Psoas muscle (tissue), 8 donors: Measurements from ENCODE around the gene KANK4. TPM values are rescaled to one million over a fixed set of nuclear protein-coding genes. Genes with fewer than 3 reads are reported as not detected.
"Not testable (repeated sequence)": the region's sequence is repeated elsewhere in the genome, so short reads cannot be mapped to it uniquely, and the experiment has no call there.

Experiments used
- ATAC-seq, 4 donors: fragments of 200-7000 bp; cut with Tn5 transposase; one replicate each; pipeline ENCODE4 v1.9.1; 2020; ENCODE audit warnings: moderate library complexity in 3 of 4, mild to moderate bottlenecking in 2 of 4
- DNase-seq, 2 donors: peaks; one replicate each; pipeline ENCODE4 v3.0.0-alpha.2; 2020
- H3K27ac ChIP-seq: fragments of 200-600 bp; one replicate; pipeline ENCODE4 v1.8.0; 2022
- H3K27me3 ChIP-seq, 3 donors: fragments of 200-600 bp in 1 of 3; one replicate each; pipeline versions ENCODE4 v1.6.1 to v1.8.0; 2013 to 2022; ENCODE audit warnings: low read length in 2 of 3, mild to moderate bottlenecking in 2 of 3, moderate library complexity in 1 of 3; ENCODE audit not compliant: insufficient read depth in 3 of 3
- H3K36me3 ChIP-seq, 2 donors: fragments of 200-600 bp in 1 of 2; one replicate each; pipeline versions ENCODE4 v1.6.1 to v1.8.0; 2013 to 2022; ENCODE audit warnings: low read depth in 1 of 2, mild to moderate bottlenecking in 1 of 2, moderate library complexity in 1 of 2; ENCODE audit not compliant: insufficient read depth in 1 of 2
- H3K4me1 ChIP-seq: fragments of 200-600 bp; one replicate; pipeline ENCODE4 v1.8.0; 2022
- H3K4me3 ChIP-seq: fragments of 200-600 bp; one replicate; pipeline ENCODE4 v1.8.0; 2022; ENCODE audit warnings: mild to moderate bottlenecking
- H3K9me3 ChIP-seq: fragments of 200-600 bp; one replicate; pipeline ENCODE4 v1.8.0; 2022
- WGBS, 3 donors: extraction: QIAGEN DNeasy Blood & Tissue Kit; methylation state at CpG; one replicate each; pipeline versions ENCODE4 v1.1.6 to v1.1.7; 2013; 5-methylcytosine and 5-hydroxymethylcytosine counted together
- intact Hi-C, 2 donors: fragments of 100-400 bp; cut with DNase I; formaldehyde crosslinking; loops; one replicate each; pipeline versions ENCODE4 v1.11.0 to v1.14.2; 2022
- polyA plus RNA-seq, 3 donors: library from polyadenylated mRNA; stranded (reverse); fragments of 200-250 nt; gene quantifications; one replicate each; pipeline ENCODE4 v1.2.3, GENCODE V29; 2013
- total RNA-seq, 4 donors: library from RNA; stranded (reverse); fragmentation: NEBNext Ultra II Directional in 2 of 4; extraction: Animal tissue kit (Norgen Biotek cat#: 25700) in 2 of 4; gene quantifications; one replicate each; pipeline versions ENCODE4 v1.2.1 to v1.2.4, GENCODE V29; 2021 to 2023
- TF ChIP-seq, protein P1 (sequence below): fragments of 200-600 bp; IDR thresholded peaks from one replicate; pipeline ENCODE4 v1.8.0; 2022; ENCODE audit warnings: antibody characterized with exemption
- donor health status: healthy with polysubstance abuse.
- donor health status: DM: no; HTN: no; CAD: no; lungs with moderate emphysema.
- donor health status: Bipolar disorder and iron deficiency.
- donor health status: healthy.
- donor health status: DM: yes; HTN: yes; CAD: no.
- donor health status: DM: no; HTN: no; CAD: no.
- donor health status: DM: no; HTN: no; CAD: no.
- donor health status: DM: yes; HTN: yes; CAD: no.

Gene KANK4
- total and polyA plus RNA-seq, 7 donors = 0.09 to 1.1 (median 0.17) TPM; not detected in 3

GRCh38 chr1:62241371-62242131 is 77.7 kb downstream of the KANK4 start:
- Histone ChIP-seq H3K4me3 (no peak overlapping the region), H3K4me1 (no peaks in the 10 kb centered on the region), H3K27me3 (no peaks in the 10 kb centered on the region), H3K36me3 (no peaks in the 10 kb centered on the region), H3K27ac (no peak overlapping the region), H3K9me3 (no peaks in the 10 kb centered on the region)
- DNase-seq (no peak), ATAC-seq (no peak)
- intact Hi-C loops = no loop called here
- TF ChIP-seq, protein P1, sequence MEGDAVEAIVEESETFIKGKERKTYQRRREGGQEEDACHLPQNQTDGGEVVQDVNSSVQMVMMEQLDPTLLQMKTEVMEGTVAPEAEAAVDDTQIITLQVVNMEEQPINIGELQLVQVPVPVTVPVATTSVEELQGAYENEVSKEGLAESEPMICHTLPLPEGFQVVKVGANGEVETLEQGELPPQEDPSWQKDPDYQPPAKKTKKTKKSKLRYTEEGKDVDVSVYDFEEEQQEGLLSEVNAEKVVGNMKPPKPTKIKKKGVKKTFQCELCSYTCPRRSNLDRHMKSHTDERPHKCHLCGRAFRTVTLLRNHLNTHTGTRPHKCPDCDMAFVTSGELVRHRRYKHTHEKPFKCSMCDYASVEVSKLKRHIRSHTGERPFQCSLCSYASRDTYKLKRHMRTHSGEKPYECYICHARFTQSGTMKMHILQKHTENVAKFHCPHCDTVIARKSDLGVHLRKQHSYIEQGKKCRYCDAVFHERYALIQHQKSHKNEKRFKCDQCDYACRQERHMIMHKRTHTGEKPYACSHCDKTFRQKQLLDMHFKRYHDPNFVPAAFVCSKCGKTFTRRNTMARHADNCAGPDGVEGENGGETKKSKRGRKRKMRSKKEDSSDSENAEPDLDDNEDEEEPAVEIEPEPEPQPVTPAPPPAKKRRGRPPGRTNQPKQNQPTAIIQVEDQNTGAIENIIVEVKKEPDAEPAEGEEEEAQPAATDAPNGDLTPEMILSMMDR = no peak
- 50 to 52% (median 50%) methylated on average over 12 of the region's 12 CpGs for WGBS, 3 donors

DNA sequence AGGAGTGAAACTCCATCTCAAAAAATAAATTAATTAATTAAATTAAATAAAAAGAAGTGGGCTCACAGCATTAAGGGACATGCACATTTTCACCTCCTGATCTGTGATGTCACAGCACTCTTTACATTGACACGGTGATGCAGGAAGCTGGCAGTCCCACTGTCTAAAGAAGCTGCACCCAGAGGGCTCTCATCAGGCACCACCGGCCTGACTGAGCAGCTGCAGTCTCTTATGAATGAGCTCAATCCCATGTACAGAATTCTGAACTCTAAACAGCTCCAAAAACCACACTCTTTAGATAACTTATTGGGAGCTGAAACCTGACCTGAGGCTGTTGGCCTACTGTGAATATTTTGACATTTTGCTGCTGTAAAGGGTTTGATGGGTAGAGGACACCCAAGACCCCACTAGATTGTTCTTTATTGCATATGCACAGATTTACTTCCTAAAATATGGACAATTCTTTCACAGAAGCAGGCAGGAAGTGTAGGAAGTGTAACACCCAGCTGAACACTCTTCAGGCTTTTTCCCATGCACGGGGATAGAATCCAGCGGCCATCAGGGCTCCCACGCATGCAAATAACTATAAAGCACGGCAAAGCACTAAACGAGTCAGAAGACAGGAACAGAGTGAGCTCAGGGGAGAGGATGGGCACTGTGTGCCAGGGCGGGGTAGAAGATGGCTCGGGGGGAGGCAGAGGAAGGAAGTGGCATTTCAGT is 78.4 kb downstream of the KANK4 start:
- H3K27me3 ChIP-seq = no peaks in the 10 kb centered on the region
- WGBS, 3 donors = 64 to 74% (median 67%) methylated on average over 9 of the region's 9 CpGs
- no peak overlapping the region for H3K27ac ChIP-seq
- H3K36me3 ChIP-seq = no peaks in the 10 kb centered on the region
- H3K9me3 ChIP-seq = no peaks in the 10 kb centered on the region
- H3K4me3 ChIP-seq = no peak overlapping the region
- TF ChIP-seq, protein P1 = no peak
- H3K4me1 ChIP-seq = no peaks in the 10 kb centered on the region
- intact Hi-C loops = no loop called here
- DNase-seq = no peak
- ATAC-seq = no peak

DNA sequence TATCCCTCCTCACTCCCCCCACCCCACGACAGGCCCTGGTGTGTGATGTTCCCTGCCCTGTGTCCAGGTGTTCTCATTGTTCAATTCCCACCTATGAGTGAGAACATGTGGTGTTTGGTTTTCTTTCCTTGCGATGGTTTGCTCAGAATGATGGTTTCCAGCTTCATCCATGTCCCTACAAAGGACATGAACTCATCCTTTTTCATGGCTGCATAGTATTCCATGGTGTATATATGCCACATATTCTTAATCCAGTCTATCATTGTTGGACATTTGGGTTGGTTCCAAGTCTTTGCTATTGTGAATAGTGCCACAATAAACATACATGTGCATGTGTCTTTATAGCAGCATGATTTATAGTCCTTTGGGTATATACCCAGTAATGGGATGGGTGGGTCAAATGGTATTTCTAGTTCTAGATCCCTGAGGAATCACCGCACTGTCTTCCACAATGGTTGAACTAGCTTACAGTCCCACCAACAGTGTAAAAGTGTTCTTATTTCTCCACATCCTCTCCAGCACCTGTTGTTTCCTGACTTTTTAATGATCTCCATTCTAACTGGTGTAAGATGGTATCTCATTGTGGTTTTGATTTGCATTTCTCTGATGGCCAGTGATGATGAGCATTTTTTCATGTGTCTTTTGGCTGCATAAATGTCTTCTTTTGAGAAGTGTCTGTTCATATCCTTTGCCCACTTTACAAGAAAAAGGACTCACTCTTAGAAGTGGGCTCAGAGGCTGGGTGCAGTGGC is 79.4 kb downstream of the KANK4 start:
- H3K4me1 ChIP-seq, H3K9me3 ChIP-seq, ATAC-seq, H3K27ac ChIP-seq, intact Hi-C loops, H3K4me3 ChIP-seq, DNase-seq, H3K27me3 ChIP-seq, H3K36me3 ChIP-seq: not testable (repeated sequence)
- WGBS, 3 donors = 98 to 100% (median 99%) methylated on average over 3 of the region's 3 CpGs

DNA sequence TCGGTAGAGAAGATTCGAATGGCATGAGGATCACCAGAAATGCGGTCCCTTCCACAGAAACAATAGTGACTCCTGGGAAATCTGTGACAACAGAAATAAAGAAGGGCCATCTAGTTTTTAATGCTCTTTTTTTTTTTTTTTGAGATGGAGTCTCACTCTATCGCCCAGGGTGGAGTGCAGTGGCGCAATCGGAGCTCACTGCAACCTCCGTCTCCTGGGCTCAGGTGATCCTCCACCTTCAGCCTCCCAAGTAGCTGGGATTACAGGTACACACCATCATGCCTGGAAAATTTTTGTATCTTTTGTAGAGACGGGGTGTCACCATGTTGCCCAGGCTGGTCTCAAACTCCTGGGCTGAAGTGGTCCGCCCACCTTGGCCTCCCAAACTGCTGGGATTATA is 80.7 kb downstream of the KANK4 start:
- no peak for DNase-seq
- H3K27ac ChIP-seq = no peak overlapping the region
- intact Hi-C loops = no loop called here
- H3K36me3 ChIP-seq = no peaks in the 10 kb centered on the region
- H3K27me3 ChIP-seq = no peaks in the 10 kb centered on the region
- H3K4me1 ChIP-seq = no peaks in the 10 kb centered on the region
- no peak overlapping the region for H3K4me3 ChIP-seq
- H3K9me3 ChIP-seq = no peaks in the 10 kb centered on the region
- TF ChIP-seq, protein P1 = no peak
- no peak for ATAC-seq
- WGBS, 3 donors = 94 to 96% (median 94%) methylated on average over 9 of the region's 9 CpGs

DNA sequence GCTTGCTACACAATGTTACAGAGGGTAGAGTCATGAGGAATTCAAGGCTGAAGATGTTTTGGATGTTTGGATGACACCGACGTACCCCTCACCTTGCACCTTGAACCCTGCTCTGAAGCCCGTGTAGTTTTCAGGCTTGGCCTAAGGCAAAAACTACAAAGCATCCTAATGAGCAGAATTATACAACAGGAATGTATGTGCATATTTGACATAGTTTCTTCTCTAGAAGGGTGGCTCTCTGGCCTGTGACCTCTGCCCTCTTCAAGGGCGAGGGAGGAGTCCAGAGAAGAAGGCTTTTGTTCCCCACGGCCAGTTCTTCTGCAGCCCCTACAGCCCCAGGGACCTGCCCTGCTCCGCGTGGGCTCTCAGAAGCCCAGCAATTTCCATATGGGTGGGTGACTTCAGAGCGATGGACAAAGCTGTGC is 81.3 kb downstream of the KANK4 start:
- Histone ChIP-seq H3K36me3 (no peaks in the 10 kb centered on the region), H3K27me3 (no peaks in the 10 kb centered on the region), H3K4me1 (no peaks in the 10 kb centered on the region), H3K27ac (no peak overlapping the region), H3K4me3 (no peak overlapping the region), H3K9me3 (no peaks in the 10 kb centered on the region)
- no peak for ATAC-seq
- 78 to 81% (median 80%) methylated on average over 8 of the region's 8 CpGs for WGBS, 3 donors
- intact Hi-C loops = no loop called here
- TF ChIP-seq, protein P1 = no peak
- no peak for DNase-seq
